GM21447 (cell line): ENCODE results near the gene SCNM1.

ENCODE experiments used
- ATAC-seq: cut with Tn5 transposase; IDR thresholded peaks from one replicate; pipeline ENCODE4 v1.9.1; 2021; ENCODE audit not compliant: unreplicated experiment

SCNM1 gene

GRCh38 chr1:151165738-151166504, at the start of gene SCNM1, which contains the start of gene LYSMD1:
Gene SCNM1 (plus strand): TSS chr1:151166144. CDS start chr1:151166153, 9 bp downstream.
Gene LYSMD1 (minus strand): TSS chr1:151165902. CDS start chr1:151165258, 644 bp downstream.
- ATAC-seq = peak; percentile 86

- ATAC-seq = no peak
Observed at GRCh38 chr1:151124763-151125403, 41.1 kb upstream of the SCNM1 start.

- ATAC-seq = no peak
Observed at GRCh38 chr1:151128800-151129199, 37.1 kb upstream of the SCNM1 start.

- no peak for ATAC-seq
Observed at GRCh38 chr1:151130987-151131586, 34.9 kb upstream of the SCNM1 start.

GRCh38 chr1:151131701-151132334, 34.1 kb upstream of the SCNM1 start:
- no peak for ATAC-seq

- ATAC-seq = no peak
Observed at GRCh38 chr1:151132335-151133017, 33.5 kb upstream of the SCNM1 start.

- ATAC-seq = no peak
Observed at GRCh38 chr1:151133018-151133806, 32.7 kb upstream of the SCNM1 start.

GRCh38 chr1:151134396-151134795, 31.5 kb upstream of the SCNM1 start:
- ATAC-seq = no peak

GRCh38 chr1:151134991-151135390, 31.0 kb upstream of the SCNM1 start:
- ATAC-seq = no peak

GRCh38 chr1:151135433-151136385, 30.2 kb upstream of the SCNM1 start:
- no peak for ATAC-seq

- no peak for ATAC-seq
Observed at GRCh38 chr1:151137789-151138188, 28.2 kb upstream of the SCNM1 start.

- no peak for ATAC-seq
Observed at GRCh38 chr1:151142411-151143056, 23.4 kb upstream of the SCNM1 start.

- no peak for ATAC-seq
Observed at GRCh38 chr1:151143057-151143435, 22.9 kb upstream of the SCNM1 start.

GRCh38 chr1:151143986-151144385, 22.0 kb upstream of the SCNM1 start:
- no peak for ATAC-seq

GRCh38 chr1:151144474-151145303, 21.3 kb upstream of the SCNM1 start:
- no peak for ATAC-seq

- ATAC-seq = no peak
Observed at GRCh38 chr1:151145304-151146071, 20.5 kb upstream of the SCNM1 start.

GRCh38 chr1:151146072-151146411, 19.9 kb upstream of the SCNM1 start:
- ATAC-seq = no peak
